Measurements from ENCODE around the gene DHX15.

DNA sequence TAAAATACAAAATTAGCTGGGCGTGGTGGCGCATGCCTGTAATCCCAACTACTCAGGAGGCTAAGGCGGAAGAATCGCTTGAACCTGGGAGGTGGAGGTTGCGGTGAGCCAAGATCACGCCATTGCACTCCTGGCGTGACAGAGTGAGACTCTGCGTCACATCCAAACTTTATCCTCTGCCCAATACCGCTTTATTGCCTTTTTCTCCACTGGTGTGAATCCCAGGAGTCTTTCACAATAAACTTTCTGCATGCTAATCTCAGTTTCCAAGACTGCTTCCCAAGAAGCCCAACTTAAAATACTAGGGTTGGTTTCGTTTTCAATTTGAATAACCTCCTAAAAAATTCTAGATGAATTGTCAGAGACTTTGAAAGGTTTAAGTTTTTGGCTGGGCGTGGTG lies 27.2 kb upstream of the DHX15 start:
- TF ChIP-seq EZH2 (IDR thresholded peaks at IDR 0.05; ENCODE audit: low read depth, unreplicated experiment), result no peak
- TF ChIP-seq POLR2AphosphoS5 (IDR thresholded peaks at IDR 0.05; ENCODE audit: low read depth), result no peak
- no peak for TF ChIP-seq CTCF (conservative IDR thresholded peaks at IDR 0.05; ENCODE audit: low read depth in 2 of 2)
- TF ChIP-seq REST (IDR thresholded peaks at IDR 0.05; ENCODE audit: unreplicated experiment), result no peak
- TF ChIP-seq EZH2phosphoT487 (IDR thresholded peaks at IDR 0.05; ENCODE audit: unreplicated experiment), result no peak
- TF ChIP-seq JUNB (IDR thresholded peaks at IDR 0.05; ENCODE audit: unreplicated experiment), result no peak
- TF ChIP-seq NANOG (IDR thresholded peaks at IDR 0.05; ENCODE audit: borderline replicate concordance), result no peak
- no peak for TF ChIP-seq ZNF331 (CRISPR knock-in tag; IDR thresholded peaks at IDR 0.05; ENCODE audit: low read depth)
- TF ChIP-seq CREB1 (CRISPR knock-in tag; IDR thresholded peaks at IDR 0.05; ENCODE audit: low read depth), result no peak

Data from GM23338 (cell line).